Measurements from ENCODE around the gene UQCC3.

GRCh38 chr11:62645671-62645945 lies 25.9 kb upstream of the UQCC3 start:
- no peak for TF ChIP-seq FOXM1 (IDR thresholded peaks at IDR 0.05; ENCODE audit: borderline replicate concordance)
- no peak for TF ChIP-seq ELF4 (IDR thresholded peaks at IDR 0.05)
- TF ChIP-seq CTBP1 (IDR thresholded peaks at IDR 0.05; ENCODE audit: borderline replicate concordance) = no peak
- no peak for TF ChIP-seq ZNF384 (IDR thresholded peaks at IDR 0.05)
- TF ChIP-seq NFRKB (IDR thresholded peaks at IDR 0.05) = no peak
- TF ChIP-seq PKNOX1 (IDR thresholded peaks at IDR 0.05) = no peak

Data from HEK293T (cell line).